KMS-11 (cell line): ENCODE data around the gene ALS2.

Experiments used
- H2AFZ ChIP-seq: fragments of 200-600 bp; sonication (generic); 2 replicates; pipeline ENCODE4 v1.6.1; 2016; ENCODE audit warnings: antibody characterized with exemption, mixed run types, low read depth
- H3K27ac ChIP-seq: fragments of 200-600 bp; sonication (generic); 2 replicates; pipeline ENCODE4 v1.6.1; 2016; ENCODE audit warnings: mild to moderate bottlenecking, mixed run types
- H3K27me3 ChIP-seq: fragments of 200-600 bp; sonication (generic); 2 replicates; pipeline ENCODE4 v1.6.1; 2017; ENCODE audit warnings: mild to moderate bottlenecking, low read depth, mixed run types, moderate library complexity; ENCODE audit not compliant: insufficient read depth
- H3K36me3 ChIP-seq: fragments of 200-600 bp; sonication (generic); 2 replicates; pipeline ENCODE4 v1.6.1; 2017; ENCODE audit warnings: mild to moderate bottlenecking, mixed run types; ENCODE audit not compliant: insufficient read depth
- H3K4me1 ChIP-seq: fragments of 200-600 bp; sonication (generic); 2 replicates; pipeline ENCODE4 v1.6.1; 2016; ENCODE audit warnings: mild to moderate bottlenecking, low read depth, mixed run types; ENCODE audit not compliant: poor library complexity, severe bottlenecking
- H3K4me2 ChIP-seq: fragments of 200-600 bp; sonication (generic); 2 replicates; pipeline ENCODE4 v1.7.0; 2016; ENCODE audit warnings: mild to moderate bottlenecking, mixed run types
- H3K4me3 ChIP-seq: fragments of 200-600 bp; sonication (generic); IDR thresholded peaks from 2 replicates; pipeline ENCODE4 v1.6.1; 2017; ENCODE audit warnings: low read depth, low read length, mixed read lengths; ENCODE audit not compliant: insufficient read depth
- H3K79me2 ChIP-seq: fragments of 200-600 bp; sonication (generic); 2 replicates; pipeline ENCODE4 v1.6.1; 2016; ENCODE audit warnings: low read depth, mixed run types; ENCODE audit not compliant: insufficient read depth
- H3K9ac ChIP-seq: fragments of 200-600 bp; sonication (generic); 2 replicates; pipeline ENCODE4 v1.6.1; 2016; ENCODE audit warnings: mild to moderate bottlenecking, mixed run types
- H4K20me1 ChIP-seq: fragments of 200-600 bp; sonication (generic); 2 replicates; pipeline ENCODE4 v1.6.1; 2016; ENCODE audit warnings: mild to moderate bottlenecking, mixed run types; ENCODE audit not compliant: insufficient read depth
- TF ChIP-seq, protein P1 (sequence below): fragments of 200-600 bp; sonication (generic); conservative IDR thresholded peaks from 2 replicates; pipeline ENCODE4 v1.6.1; 2017; ENCODE audit warnings: low read depth, mild to moderate bottlenecking, antibody characterized with exemption, low read length, moderate library complexity, mixed read lengths

ALS2 gene

DNA sequence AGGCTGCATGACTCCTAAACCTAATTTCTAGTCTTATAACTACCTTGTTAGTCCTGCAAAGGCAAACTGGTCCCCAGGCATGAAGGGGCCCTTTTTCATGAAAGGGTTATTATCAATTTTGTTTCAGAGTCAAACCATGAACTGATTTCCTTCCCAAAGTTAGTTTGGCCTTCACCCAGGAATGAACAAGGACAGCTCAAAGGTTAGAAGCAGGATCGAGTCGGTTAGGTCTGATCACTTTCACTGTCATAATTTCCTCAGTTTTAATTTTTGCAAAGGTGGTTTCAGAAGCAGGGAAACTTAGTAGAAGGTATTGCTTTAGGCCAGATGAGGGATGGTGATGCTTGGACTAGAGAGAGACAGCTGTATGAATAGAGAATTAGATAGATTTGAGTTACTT is 8.7 kb upstream of the ALS2 start:
- no peaks in the 10 kb centered on the region for H4K20me1 ChIP-seq
- no peaks in the 10 kb centered on the region for H3K36me3 ChIP-seq
- H3K79me2 ChIP-seq = no peaks in the 10 kb centered on the region
- H3K4me2 ChIP-seq = no peak overlapping the region
- H3K9ac ChIP-seq = no peak overlapping the region
- H3K4me1 ChIP-seq = no peaks in the 10 kb centered on the region
- TF ChIP-seq, protein P1, sequence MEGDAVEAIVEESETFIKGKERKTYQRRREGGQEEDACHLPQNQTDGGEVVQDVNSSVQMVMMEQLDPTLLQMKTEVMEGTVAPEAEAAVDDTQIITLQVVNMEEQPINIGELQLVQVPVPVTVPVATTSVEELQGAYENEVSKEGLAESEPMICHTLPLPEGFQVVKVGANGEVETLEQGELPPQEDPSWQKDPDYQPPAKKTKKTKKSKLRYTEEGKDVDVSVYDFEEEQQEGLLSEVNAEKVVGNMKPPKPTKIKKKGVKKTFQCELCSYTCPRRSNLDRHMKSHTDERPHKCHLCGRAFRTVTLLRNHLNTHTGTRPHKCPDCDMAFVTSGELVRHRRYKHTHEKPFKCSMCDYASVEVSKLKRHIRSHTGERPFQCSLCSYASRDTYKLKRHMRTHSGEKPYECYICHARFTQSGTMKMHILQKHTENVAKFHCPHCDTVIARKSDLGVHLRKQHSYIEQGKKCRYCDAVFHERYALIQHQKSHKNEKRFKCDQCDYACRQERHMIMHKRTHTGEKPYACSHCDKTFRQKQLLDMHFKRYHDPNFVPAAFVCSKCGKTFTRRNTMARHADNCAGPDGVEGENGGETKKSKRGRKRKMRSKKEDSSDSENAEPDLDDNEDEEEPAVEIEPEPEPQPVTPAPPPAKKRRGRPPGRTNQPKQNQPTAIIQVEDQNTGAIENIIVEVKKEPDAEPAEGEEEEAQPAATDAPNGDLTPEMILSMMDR = no peak
- H3K27me3 ChIP-seq = no peaks in the 10 kb centered on the region
- H2AFZ ChIP-seq = no peak overlapping the region
- H3K27ac ChIP-seq = no peak overlapping the region
- no peak overlapping the region for H3K4me3 ChIP-seq

DNA sequence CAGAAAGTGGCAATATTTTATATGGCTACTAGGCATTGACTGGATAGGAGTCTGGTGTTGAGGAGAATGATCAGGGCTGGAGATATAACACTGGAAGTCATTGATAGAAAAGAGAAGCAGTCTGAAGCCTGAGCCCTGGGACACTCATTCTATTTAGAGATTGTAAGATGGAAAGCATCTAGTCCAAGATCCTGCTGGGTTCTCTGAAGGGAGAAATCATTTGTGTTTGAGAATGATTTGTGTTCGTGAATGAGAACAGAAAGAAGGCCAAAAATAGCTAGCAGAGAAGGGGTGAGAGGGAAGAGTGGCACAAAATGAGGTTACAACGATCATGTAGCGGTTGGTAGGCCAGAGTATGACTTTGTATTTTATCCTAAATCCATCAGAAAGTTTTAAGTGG is 7.6 kb upstream of the ALS2 start:
- Histone ChIP-seq H3K36me3 (no peaks in the 10 kb centered on the region), H3K27me3 (no peaks in the 10 kb centered on the region), H2AFZ (no peak overlapping the region), H3K27ac (no peak overlapping the region), H3K79me2 (no peaks in the 10 kb centered on the region), H4K20me1 (no peaks in the 10 kb centered on the region), H3K4me1 (no peaks in the 10 kb centered on the region), H3K4me3 (no peak overlapping the region), H3K9ac (no peak overlapping the region), H3K4me2 (no peak overlapping the region)
- TF ChIP-seq, protein P1 = no peak

DNA sequence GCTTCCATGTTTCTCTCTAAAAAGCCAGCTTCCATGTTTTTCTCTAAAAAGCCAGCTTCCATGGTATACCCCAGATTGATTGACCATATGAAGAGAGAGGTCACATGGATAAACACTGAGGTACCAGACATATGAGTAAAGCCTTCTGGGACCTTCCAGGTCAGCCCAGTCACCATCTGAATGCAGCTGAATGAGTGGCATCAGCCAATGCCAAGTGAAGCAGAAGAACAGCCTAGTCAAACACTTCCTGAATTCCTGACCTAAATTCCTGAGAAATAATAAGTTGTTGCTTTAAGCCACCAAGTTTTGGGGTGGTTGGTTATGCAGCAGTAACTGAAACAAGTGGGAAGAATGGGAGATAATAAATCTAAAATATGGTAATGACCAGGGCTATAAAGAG is 5.7 kb upstream of the ALS2 start:
- H3K4me2 ChIP-seq = no peak overlapping the region
- TF ChIP-seq, protein P1 = no peak
- H3K27me3 ChIP-seq = no peaks in the 10 kb centered on the region

DNA sequence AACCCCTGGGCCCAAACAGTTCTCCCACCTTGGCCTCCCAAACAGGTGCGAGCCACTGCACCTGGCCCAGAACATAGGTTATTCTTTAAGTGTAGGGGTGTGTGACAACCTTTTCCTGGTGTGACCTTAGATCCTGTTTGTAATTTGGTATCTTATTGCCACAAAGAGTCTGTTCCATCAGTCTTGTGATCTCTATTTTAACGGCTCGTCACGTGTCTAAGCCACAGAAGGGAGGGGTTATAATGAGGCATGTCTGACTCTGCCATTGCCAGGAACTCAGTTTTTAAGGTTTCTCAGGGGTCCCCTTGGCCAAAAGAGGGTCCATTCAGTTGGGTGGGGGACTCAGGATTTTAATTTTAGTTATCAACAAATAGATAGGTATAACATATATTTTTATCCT is 4.4 kb upstream of the ALS2 start:
- H3K4me3 ChIP-seq = no peak overlapping the region
- no peaks in the 10 kb centered on the region for H4K20me1 ChIP-seq
- H3K4me1 ChIP-seq = peaks cover 5% of the 10 kb centered on the region
- no peak overlapping the region for H3K4me2 ChIP-seq
- H3K36me3 ChIP-seq = no peaks in the 10 kb centered on the region
- H2AFZ ChIP-seq = no peak overlapping the region
- H3K27ac ChIP-seq = no peak overlapping the region
- H3K27me3 ChIP-seq = no peaks in the 10 kb centered on the region
- peaks cover 2% of the 10 kb centered on the region; the same call in 1 of the 2 replicates for H3K79me2 ChIP-seq
- H3K9ac ChIP-seq = no peak overlapping the region
- TF ChIP-seq, protein P1 = no peak

More for the DNA sequence above, 5.7 kb upstream of the ALS2 start:
- H3K27ac ChIP-seq = no peak overlapping the region
- H4K20me1 ChIP-seq = no peaks in the 10 kb centered on the region
- H3K4me3 ChIP-seq = no peak overlapping the region
- no peaks in the 10 kb centered on the region for H3K36me3 ChIP-seq
- H2AFZ ChIP-seq = no peak overlapping the region
- H3K9ac ChIP-seq = no peak overlapping the region
- H3K4me1 ChIP-seq = peaks cover 4% of the 10 kb centered on the region
- H3K79me2 ChIP-seq = no peaks in the 10 kb centered on the region

DNA sequence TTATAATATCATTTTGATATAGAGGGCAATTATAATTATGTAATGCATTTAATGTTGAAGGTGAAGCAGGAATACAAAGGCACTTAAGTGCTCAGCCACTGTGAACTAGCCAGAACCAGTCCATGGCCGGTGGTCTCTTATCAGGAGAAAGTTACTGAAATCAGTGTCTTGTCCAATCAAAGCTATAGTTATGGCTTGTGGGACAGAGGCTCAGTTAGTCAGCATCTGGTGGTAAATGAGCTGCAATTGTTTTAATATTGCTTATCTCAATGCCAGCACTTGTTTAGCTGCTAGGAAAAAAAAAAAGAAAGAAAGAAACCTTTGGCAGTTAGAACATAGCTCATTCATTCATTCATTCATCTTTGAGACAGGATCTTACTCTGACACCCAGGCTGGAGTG is 3.8 kb upstream of the ALS2 start:
- Histone ChIP-seq H3K9ac (no peak overlapping the region), H3K79me2 (peaks cover 8% of the 10 kb centered on the region; the same call in 1 of the 2 replicates), H2AFZ (no peak overlapping the region), H3K4me2 (no peak overlapping the region), H3K4me1 (peaks cover 11% of the 10 kb centered on the region), H3K27me3 (no peaks in the 10 kb centered on the region), H4K20me1 (no peaks in the 10 kb centered on the region), H3K27ac (no peak overlapping the region), H3K4me3 (no peak overlapping the region), H3K36me3 (no peaks in the 10 kb centered on the region)
- TF ChIP-seq, protein P1 = no peak
